Measurements from ENCODE around the gene STOX1. TPM values are rescaled to one million over a fixed set of nuclear protein-coding genes. Genes with fewer than 3 reads are reported as not detected.

The STOX1 gene
- total and polyA plus RNA-seq, 2 of the 13 experiments (the other 11 are each of a cell fraction or from before 2014, with no cell fraction given): 2.5 to 6.0 TPM

DNA sequence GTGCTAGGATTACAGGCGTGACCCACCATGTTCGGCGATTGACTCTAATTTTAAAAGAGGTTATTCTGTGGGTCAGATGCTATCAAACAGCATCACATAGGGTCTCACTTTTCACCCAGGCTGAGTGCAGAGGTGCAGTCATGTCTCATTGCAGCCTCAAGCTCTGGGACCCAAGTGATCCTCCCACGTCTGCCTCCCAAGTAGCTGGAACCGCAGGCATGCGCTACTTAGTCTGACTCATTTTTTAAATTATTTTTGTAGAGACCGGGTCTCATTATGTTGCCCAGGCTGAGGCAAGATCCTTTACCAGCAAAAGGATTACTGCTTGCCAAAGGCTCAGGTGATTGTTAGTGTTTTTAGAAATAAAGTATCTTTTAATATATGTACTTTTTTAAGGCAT, 42.9 kb upstream of the STOX1 start:
- ChIA-PET POLR2A (no interaction called here), CTCF (ENCODE audit: low intra/inter-chr PET ratio, low total read pairs) (no interaction called here)
- H3K4me1 ChIP-seq (ENCODE audit: insufficient read depth, low read length): no peaks in the 10 kb centered on the region
- H3K4me3 ChIP-seq (replicated peaks in 1 of 3; ENCODE audit: insufficient read depth in 1 of 3, low read depth in 2 of 3, low read length in 3 of 3): no peak overlapping the region
- H3K9me3 ChIP-seq (ENCODE audit: low read length): no peaks in the 10 kb centered on the region
- ATAC-seq: no peak
- FAIRE-seq: no peak
- no peak overlapping the region for H3K27ac ChIP-seq (ENCODE audit: extremely low read length, insufficient read depth, low read length)
- no TSS peak for BruUV-seq (replicated peaks)
- in situ Hi-C loops (cut with HindIII; ENCODE audit: extremely low pct_ligation_motif_present, low pct_unique_long_range_greater_than_20kb) (no loop called here), intact Hi-C loops (cut with micrococcal nuclease; ENCODE audit: unreplicated experiment) (no loop called here)
- H3K27me3 ChIP-seq (ENCODE audit: control insufficient read depth in 1 of 2, insufficient read depth in 2 of 2, low read length in 2 of 2): no peaks in the 10 kb centered on the region
- 97% methylated on average over 7 of the region's 7 CpGs for WGBS (ENCODE audit: low lambda C conversion rate)
- H4K20me1 ChIP-seq (ENCODE audit: insufficient read depth, low read length): no peaks in the 10 kb centered on the region
- no peaks in the 10 kb centered on the region for H3K79me2 ChIP-seq (ENCODE audit: insufficient read depth, low read length)
- DNase-seq (ENCODE audit: low spot score): no peak
- H3K36me3 ChIP-seq (replicated peaks in 1 of 2; ENCODE audit: control insufficient read depth in 1 of 2, insufficient read depth in 2 of 2, low read length in 2 of 2): peaks cover 9 to 63% of the 10 kb centered on the region in 2 experiments
- no peak overlapping the region for H3K9ac ChIP-seq (ENCODE audit: insufficient read depth, low read depth, low read length)
- no peak overlapping the region for H2AFZ ChIP-seq (ENCODE audit: low read length)
- H3K4me2 ChIP-seq (ENCODE audit: low read depth, low read length): no peak overlapping the region
- TF ChIP-seq, protein P1, sequence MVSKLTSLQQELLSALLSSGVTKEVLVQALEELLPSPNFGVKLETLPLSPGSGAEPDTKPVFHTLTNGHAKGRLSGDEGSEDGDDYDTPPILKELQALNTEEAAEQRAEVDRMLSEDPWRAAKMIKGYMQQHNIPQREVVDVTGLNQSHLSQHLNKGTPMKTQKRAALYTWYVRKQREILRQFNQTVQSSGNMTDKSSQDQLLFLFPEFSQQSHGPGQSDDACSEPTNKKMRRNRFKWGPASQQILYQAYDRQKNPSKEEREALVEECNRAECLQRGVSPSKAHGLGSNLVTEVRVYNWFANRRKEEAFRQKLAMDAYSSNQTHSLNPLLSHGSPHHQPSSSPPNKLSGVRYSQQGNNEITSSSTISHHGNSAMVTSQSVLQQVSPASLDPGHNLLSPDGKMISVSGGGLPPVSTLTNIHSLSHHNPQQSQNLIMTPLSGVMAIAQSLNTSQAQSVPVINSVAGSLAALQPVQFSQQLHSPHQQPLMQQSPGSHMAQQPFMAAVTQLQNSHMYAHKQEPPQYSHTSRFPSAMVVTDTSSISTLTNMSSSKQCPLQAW (CRISPR knock-in tag; IDR thresholded peaks at IDR 0.05): no peak
- TF ChIP-seq ZNF33B (CRISPR knock-in tag; IDR thresholded peaks at IDR 0.05) (no peak), TCF12 (IDR thresholded peaks at IDR 0.05) (no peak), TCF12 (CRISPR knock-in tag; IDR thresholded peaks at IDR 0.05) (no peak), RFXANK (CRISPR knock-in tag; IDR thresholded peaks at IDR 0.05) (no peak), RNF2 (conservative IDR thresholded peaks at IDR 0.05; ENCODE audit: low read depth) (no peak), ZNF883 (CRISPR knock-in tag; IDR thresholded peaks at IDR 0.05; ENCODE audit: not compliant biosample characterization) (no peak), NR3C1 (CRISPR knock-in tag; IDR thresholded peaks at IDR 0.05) (no peak), NCOA2 (CRISPR knock-in tag; IDR thresholded peaks at IDR 0.05) (no peak), RARA (CRISPR knock-in tag; IDR thresholded peaks at IDR 0.05) (no peak), ZNF235 (CRISPR knock-in tag; IDR thresholded peaks at IDR 0.05; ENCODE audit: borderline replicate concordance) (no peak)
- TF ChIP-seq, protein P2, sequence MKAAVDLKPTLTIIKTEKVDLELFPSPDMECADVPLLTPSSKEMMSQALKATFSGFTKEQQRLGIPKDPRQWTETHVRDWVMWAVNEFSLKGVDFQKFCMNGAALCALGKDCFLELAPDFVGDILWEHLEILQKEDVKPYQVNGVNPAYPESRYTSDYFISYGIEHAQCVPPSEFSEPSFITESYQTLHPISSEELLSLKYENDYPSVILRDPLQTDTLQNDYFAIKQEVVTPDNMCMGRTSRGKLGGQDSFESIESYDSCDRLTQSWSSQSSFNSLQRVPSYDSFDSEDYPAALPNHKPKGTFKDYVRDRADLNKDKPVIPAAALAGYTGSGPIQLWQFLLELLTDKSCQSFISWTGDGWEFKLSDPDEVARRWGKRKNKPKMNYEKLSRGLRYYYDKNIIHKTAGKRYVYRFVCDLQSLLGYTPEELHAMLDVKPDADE (CRISPR knock-in tag; IDR thresholded peaks at IDR 0.05): no peak
- TF ChIP-seq, protein P3, sequence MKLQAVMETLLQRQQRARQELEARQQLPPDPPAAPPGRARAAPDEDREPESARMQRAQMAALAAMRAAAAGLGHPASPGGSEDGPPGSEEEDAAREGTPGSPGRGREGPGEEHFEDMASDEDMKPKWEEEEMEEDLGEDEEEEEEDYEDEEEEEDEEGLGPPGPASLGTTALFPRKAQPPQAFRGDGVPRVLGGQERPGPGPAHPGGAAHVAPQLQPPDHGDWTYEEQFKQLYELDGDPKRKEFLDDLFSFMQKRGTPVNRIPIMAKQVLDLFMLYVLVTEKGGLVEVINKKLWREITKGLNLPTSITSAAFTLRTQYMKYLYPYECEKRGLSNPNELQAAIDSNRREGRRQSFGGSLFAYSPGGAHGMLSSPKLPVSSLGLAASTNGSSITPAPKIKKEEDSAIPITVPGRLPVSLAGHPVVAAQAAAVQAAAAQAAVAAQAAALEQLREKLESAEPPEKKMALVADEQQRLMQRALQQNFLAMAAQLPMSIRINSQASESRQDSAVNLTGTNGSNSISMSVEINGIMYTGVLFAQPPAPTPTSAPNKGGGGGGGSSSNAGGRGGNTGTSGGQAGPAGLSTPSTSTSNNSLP (IDR thresholded peaks at IDR 0.05; ENCODE audit: low read depth, low read length): no peak
- TF ChIP-seq, protein P4, sequence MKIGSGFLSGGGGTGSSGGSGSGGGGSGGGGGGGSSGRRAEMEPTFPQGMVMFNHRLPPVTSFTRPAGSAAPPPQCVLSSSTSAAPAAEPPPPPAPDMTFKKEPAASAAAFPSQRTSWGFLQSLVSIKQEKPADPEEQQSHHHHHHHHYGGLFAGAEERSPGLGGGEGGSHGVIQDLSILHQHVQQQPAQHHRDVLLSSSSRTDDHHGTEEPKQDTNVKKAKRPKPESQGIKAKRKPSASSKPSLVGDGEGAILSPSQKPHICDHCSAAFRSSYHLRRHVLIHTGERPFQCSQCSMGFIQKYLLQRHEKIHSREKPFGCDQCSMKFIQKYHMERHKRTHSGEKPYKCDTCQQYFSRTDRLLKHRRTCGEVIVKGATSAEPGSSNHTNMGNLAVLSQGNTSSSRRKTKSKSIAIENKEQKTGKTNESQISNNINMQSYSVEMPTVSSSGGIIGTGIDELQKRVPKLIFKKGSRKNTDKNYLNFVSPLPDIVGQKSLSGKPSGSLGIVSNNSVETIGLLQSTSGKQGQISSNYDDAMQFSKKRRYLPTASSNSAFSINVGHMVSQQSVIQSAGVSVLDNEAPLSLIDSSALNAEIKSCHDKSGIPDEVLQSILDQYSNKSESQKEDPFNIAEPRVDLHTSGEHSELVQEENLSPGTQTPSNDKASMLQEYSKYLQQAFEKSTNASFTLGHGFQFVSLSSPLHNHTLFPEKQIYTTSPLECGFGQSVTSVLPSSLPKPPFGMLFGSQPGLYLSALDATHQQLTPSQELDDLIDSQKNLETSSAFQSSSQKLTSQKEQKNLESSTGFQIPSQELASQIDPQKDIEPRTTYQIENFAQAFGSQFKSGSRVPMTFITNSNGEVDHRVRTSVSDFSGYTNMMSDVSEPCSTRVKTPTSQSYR (CRISPR knock-in tag; IDR thresholded peaks at IDR 0.05; ENCODE audit: borderline replicate concordance): no peak
